ENCODE data around the gene SH2D2A. TPM values are rescaled to one million over a fixed set of nuclear protein-coding genes. Genes with fewer than 3 reads are reported as not detected.

SH2D2A gene
- total RNA-seq, 1 donor from 2014 or later = 3.5 TPM

DNA sequence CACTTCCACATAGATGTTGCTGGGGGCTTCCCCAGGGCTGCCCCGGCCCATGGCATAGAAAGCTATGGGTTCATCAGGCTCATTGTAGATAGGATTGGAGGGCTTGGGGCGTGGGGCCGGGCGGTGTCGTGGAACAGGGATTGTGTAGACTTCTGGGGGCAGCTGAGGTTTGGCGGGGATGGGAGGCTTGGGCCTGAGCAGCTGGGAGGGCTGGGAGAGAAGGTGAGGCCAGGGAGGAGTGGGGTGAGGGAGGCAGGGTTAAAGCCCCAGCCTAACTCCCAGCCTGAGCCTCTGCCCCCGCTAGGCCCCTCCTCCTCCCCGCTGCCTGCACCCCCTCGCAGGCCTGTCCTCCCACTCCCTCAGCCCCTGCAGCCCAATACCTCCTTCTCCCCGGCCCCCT, 7.4 kb downstream of the SH2D2A start:
- DNase-seq (no peak), ATAC-seq (no peak)
- Histone ChIP-seq H3K27ac (no peak overlapping the region), H3K36me3 (no peaks in the 10 kb centered on the region), H3K4me1 (peaks cover 37% of the 10 kb centered on the region), H3K4me3 (no peak overlapping the region), H3K9me3 (no peaks in the 10 kb centered on the region), H3K27me3 (ENCODE audit: low read depth) (no peaks in the 10 kb centered on the region)
- TF ChIP-seq, protein P1, sequence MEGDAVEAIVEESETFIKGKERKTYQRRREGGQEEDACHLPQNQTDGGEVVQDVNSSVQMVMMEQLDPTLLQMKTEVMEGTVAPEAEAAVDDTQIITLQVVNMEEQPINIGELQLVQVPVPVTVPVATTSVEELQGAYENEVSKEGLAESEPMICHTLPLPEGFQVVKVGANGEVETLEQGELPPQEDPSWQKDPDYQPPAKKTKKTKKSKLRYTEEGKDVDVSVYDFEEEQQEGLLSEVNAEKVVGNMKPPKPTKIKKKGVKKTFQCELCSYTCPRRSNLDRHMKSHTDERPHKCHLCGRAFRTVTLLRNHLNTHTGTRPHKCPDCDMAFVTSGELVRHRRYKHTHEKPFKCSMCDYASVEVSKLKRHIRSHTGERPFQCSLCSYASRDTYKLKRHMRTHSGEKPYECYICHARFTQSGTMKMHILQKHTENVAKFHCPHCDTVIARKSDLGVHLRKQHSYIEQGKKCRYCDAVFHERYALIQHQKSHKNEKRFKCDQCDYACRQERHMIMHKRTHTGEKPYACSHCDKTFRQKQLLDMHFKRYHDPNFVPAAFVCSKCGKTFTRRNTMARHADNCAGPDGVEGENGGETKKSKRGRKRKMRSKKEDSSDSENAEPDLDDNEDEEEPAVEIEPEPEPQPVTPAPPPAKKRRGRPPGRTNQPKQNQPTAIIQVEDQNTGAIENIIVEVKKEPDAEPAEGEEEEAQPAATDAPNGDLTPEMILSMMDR (IDR thresholded peaks at IDR 0.05) = no peak
- intact Hi-C loops (cut with DNase I) = no loop called here

DNA sequence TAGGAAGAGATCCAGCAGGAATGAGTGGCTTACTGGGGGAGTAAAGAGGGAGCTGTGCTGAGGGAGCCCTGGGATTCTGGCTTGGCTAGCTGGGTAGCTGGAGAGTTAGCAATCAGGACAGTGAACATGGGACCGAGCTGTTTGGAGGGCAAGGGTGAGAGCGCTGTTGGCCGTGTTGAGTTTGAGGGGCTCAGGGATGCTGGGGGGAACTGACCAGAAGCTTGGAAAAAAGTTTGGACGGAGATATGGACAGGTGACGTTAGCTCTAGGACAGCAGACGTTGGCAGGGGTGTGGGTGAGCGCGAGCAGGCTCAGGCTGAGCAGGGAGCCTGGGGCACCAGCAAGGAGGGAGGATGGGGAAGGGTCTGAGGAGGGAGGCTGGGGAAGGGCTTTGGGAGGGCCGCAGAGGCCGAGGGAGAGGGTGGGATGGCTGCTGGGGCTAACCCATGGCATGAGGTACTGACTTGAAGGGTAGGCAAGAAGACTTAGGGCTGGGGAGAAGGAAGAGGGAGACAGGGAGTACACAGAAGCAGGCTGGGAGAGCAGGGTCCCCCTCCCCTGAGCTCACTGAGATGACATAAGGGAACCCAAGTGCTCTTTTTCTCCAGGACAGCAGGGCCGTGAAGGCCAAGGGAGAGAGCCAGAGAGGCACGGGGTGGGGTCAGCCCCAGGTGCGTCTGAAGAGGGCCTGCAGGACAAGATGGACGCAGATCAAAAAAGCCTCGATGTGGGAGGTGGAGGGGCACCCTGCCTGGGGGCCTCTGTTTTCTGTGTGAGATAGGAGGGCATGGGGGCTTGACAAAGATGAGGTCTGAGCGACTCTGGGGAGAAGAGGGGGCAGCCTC, 8.2 kb downstream of the SH2D2A start:
- no peak for DNase-seq

DNA sequence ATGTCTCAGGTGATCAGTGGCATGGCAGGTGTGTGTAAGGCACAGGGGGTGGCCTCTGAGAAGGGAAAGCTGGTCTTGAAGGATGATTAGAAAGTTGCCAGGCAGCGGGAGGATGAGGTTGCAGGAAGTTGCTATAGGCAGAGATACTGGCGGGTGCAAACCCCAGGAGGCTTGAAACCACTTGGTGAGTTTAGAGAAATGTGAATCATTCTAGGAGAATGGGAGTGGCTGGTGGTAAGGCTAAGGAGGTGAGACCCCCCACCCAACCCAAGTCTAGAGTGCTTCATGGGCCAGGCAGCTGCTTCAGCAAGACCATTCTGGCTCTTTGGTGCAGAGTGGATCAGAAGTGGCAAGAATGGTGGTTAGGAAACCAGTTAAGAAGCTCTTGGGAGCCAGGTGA, 9.0 kb downstream of the SH2D2A start:
- Histone ChIP-seq H3K27ac (no peak overlapping the region), H3K4me1 (peaks cover 27% of the 10 kb centered on the region), H3K9me3 (no peaks in the 10 kb centered on the region), H3K27me3 (ENCODE audit: low read depth) (no peaks in the 10 kb centered on the region), H3K36me3 (no peaks in the 10 kb centered on the region), H3K4me3 (no peak overlapping the region)
- intact Hi-C loops (cut with DNase I) = no loop called here
- DNase-seq (no peak), ATAC-seq (no peak)
- TF ChIP-seq, protein P1 (IDR thresholded peaks at IDR 0.05) = no peak

More for the DNA sequence above, 8.2 kb downstream of the SH2D2A start:
- H3K27me3 ChIP-seq (ENCODE audit: low read depth) = no peaks in the 10 kb centered on the region
- no peak for ATAC-seq
- peaks cover 32% of the 10 kb centered on the region for H3K4me1 ChIP-seq
- H3K27ac ChIP-seq = no peak overlapping the region
- H3K36me3 ChIP-seq = no peaks in the 10 kb centered on the region
- intact Hi-C loops (cut with DNase I) = no loop called here
- H3K4me3 ChIP-seq = no peak overlapping the region
- TF ChIP-seq, protein P1 (IDR thresholded peaks at IDR 0.05) = no peak
- H3K9me3 ChIP-seq = no peaks in the 10 kb centered on the region

DNA sequence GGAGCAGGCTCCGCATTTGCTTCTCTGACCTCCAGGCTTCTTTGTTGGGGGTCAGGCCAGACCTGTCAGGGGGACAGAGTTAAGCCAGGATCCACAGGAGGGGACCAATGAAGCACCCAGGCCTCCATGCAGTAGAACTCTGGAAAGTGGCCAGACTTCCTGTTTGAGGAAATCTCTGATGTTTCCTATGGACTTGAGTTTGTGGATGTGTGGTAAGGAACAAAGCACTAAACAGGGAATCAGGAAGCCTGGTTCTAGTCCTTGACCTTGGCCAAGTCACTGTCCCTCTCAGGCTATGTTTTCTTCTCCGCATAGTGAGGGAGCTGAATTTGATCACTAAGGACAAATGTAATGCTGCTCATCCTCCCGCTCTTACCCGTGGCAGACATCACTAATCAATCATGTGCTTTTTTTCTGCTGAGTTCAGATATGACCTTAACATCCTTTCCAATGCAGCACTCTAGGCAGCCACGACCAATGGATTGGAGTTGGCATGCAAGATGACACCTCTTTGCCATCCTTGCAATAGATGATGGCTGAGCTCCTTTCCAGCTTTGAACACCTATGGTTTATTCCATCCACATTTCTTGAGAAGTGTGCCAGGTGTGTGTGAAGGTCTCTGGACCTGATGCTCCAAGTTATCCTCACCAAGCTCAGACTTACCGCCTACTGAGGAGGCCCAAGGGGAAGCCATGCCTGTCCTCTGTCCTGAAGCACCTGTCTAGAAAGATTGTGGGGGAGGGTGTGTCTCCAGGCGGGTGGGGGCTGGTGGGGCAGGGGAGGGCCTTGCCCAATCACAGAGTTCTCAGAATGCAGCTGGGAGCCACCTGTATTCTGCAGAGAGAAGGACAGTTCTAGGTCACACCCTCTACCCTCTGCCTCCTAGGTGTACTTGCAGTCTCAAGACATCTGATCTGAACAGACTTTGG, 9.9 kb downstream of the SH2D2A start:
- no peak for ATAC-seq
- intact Hi-C loops (cut with DNase I) = no loop called here
- H3K27ac ChIP-seq = peak overlapping the region; percentile 18

More for the DNA sequence above, 9.9 kb downstream of the SH2D2A start:
- Histone ChIP-seq H3K27me3 (ENCODE audit: low read depth) (no peaks in the 10 kb centered on the region), H3K36me3 (peaks cover 7% of the 10 kb centered on the region), H3K9me3 (no peaks in the 10 kb centered on the region), H3K4me1 (peaks cover 27% of the 10 kb centered on the region), H3K4me3 (no peak overlapping the region)
- no peak for DNase-seq
- TF ChIP-seq, protein P1 (IDR thresholded peaks at IDR 0.05) = no peak
